Ovary (tissue), 9 donors: ENCODE results near the gene MTHFD1L. TPM values are rescaled to one million over a fixed set of nuclear protein-coding genes. Genes with fewer than 3 reads are reported as not detected.

Source experiments
- DNase-seq, 5 donors: peaks; one replicate each; pipeline ENCODE4 v3.0.0-alpha.2; 2019 to 2020
- H3K27ac ChIP-seq, 2 donors: fragments of 200-600 bp; one replicate each; pipeline versions ENCODE4 v1.5.1 to v1.8.0; 2019 to 2022
- H3K27me3 ChIP-seq: fragments of 200-600 bp; one replicate; pipeline ENCODE4 v1.8.0; 2022
- H3K36me3 ChIP-seq: fragments of 200-600 bp; sonication (generic); one replicate; pipeline ENCODE4 v1.5.1; 2019
- H3K4me1 ChIP-seq: one replicate; pipeline ENCODE4 v1.8.1; 2013; ENCODE audit warnings: mild to moderate bottlenecking, moderate library complexity; ENCODE audit not compliant: insufficient read depth
- H3K4me3 ChIP-seq: fragments of 200-600 bp; sonication (generic); one replicate; pipeline ENCODE4 v1.5.1; 2017
- H3K9me3 ChIP-seq, 2 donors: fragments of 200-600 bp in 1 of 2; sonication (generic) in 1 of 2; one replicate each; pipeline versions ENCODE4 v1.5.1 to v1.8.1; 2013 to 2019; ENCODE audit warnings: mild to moderate bottlenecking in 1 of 2, moderate library complexity in 1 of 2
- CTCF ChIP-seq, 3 donors: fragments of 450-650 bp in 2 of 3; fragments of 200-600 bp in 1 of 3; IDR thresholded peaks; one replicate each; pipeline versions ENCODE4 v1.5.1 to v1.8.0; 2016 to 2022; ENCODE audit warnings: antibody characterized with exemption in 3 of 3, mild to moderate bottlenecking in 1 of 3
- EP300 ChIP-seq: sonication (generic); formaldehyde crosslinking; IDR thresholded peaks from one replicate; pipeline ENCODE4 v1.6.1; 2017; ENCODE audit warnings: antibody characterized with exemption
- POLR2A ChIP-seq: fragments of 450-650 bp; IDR thresholded peaks from one replicate; pipeline ENCODE4 v1.6.1; 2017; ENCODE audit warnings: antibody characterized with exemption, mild to moderate bottlenecking, moderate library complexity
- WGBS, 3 donors: extraction: QIAGEN DNeasy Blood & Tissue Kit in 1 of 3; methylation state at CpG; one replicate each; pipeline versions ENCODE4 v1.1.5 to v1.1.7; 2013 to 2017; 5-methylcytosine and 5-hydroxymethylcytosine counted together
- intact Hi-C, 4 donors: fragments of 100-400 bp; cut with DNase I; formaldehyde crosslinking; loops; one replicate each; pipeline versions ENCODE4 v1.11.0 to v1.15.1; 2022 to 2023
- polyA plus RNA-seq, 2 donors: library from polyadenylated mRNA; stranded (reverse); fragments of 200-250 nt in 1 of 2; fragments of 350-450 nt in 1 of 2; fragmentation: Illumina TruSeq in 1 of 2; extraction: RNeasy Lipid Tissue Mini Kit (QIAGEN cat#74804) in 1 of 2; gene quantifications; one replicate each; pipeline ENCODE4 v1.2.3, GENCODE V29; 2013 to 2014
- total RNA-seq, 7 donors: library from RNA; depleted of rRNA in 2 of 7; stranded (reverse); fragments of >200 nt in 2 of 7; fragmentation: NEBNext Ultra II Directional in 3 of 7; extraction: Animal tissue kit (Norgen Biotek cat#: 25700) in 3 of 7; gene quantifications; one replicate each; pipeline versions ENCODE4 v1.1.0 to v1.2.4, GENCODE V29; 2016 to 2023
- donor health status: DM: no; HTN: no; CAD: no; lungs with moderate emphysema.
- donor health status: DM: no; HTN: no; CAD: no.
- donor health status: Bipolar disorder and iron deficiency.
- donor health status: DM: yes; HTN: yes; CAD: no.
- donor health status: DM: no; HTN: no; CAD: no.
- donor health status: DM: yes; HTN: yes; CAD: no.

MTHFD1L gene
- total and polyA plus RNA-seq, 9 donors = 13.0 to 91.1 (median 23.6) TPM

DNA sequence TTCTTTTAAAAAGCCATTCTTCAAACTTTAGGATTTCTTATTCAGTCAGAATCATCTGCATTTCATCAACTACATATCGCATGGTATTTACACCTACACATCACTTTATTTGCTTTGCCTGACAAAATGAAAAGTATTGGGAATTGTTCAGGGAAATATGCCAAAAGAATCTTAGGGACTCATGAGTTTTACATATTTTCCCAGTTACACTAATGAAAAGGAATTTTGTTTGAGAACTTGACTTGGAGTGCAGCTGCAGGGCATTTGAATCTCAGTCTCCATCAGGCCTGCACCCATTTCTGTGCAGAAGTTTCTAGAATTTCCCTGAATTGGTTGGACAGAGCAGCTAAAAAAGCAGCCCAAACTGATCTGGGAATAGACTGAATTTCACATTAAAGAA is 65.3 kb downstream of the MTHFD1L start:
- WGBS, 3 donors = 8 to 29% (median 28%) methylated on average over 1 of the region's 1 CpG
- H3K4me3 ChIP-seq = no peak overlapping the region
- intact Hi-C loops = no loop called here

GRCh38 chr6:150931405-150931804 is 65.9 kb downstream of the MTHFD1L start:
- no peaks in the 10 kb centered on the region for H3K36me3 ChIP-seq
- H3K4me1 ChIP-seq = peaks cover 10% of the 10 kb centered on the region
- no peak for DNase-seq
- no peaks in the 10 kb centered on the region for H3K9me3 ChIP-seq
- 28 to 45% (median 33%) methylated on average over 1 of the region's 1 CpG for WGBS, 3 donors
- intact Hi-C loops = no loop called here
- TF ChIP-seq EP300 (no peak), CTCF (IDR thresholded peaks at IDR 0.05) (no peak), POLR2A (no peak)
- no peak overlapping the region for H3K4me3 ChIP-seq
- H3K27ac ChIP-seq = no peak overlapping the region
- no peaks in the 10 kb centered on the region for H3K27me3 ChIP-seq

More for the DNA sequence above, 65.3 kb downstream of the MTHFD1L start:
- Histone ChIP-seq H3K9me3 (no peaks in the 10 kb centered on the region), H3K4me1 (peaks cover 13% of the 10 kb centered on the region), H3K27ac (no peak overlapping the region), H3K36me3 (no peaks in the 10 kb centered on the region), H3K27me3 (no peaks in the 10 kb centered on the region)
- no peak for DNase-seq
- TF ChIP-seq CTCF (IDR thresholded peaks at IDR 0.05) (no peak), POLR2A (no peak), EP300 (no peak)

DNA sequence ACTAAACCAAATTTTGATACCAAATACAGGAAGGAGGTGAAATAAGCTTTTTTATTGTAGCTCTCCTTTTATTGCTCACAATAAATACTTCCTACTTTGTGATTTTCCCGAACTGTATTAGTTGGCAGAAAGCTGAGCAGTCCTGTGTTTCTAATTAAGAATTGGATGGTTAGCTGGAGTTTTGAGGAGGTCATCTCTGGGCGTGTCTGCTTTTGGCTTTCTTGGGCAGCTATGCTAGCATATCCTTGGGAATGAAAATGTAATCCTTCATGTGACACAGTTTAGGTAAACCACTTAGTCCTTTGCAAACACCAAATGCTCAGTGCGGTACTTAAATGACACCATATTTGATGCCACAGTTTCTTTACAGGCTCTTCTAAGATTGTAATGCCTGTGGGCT is 67.5 kb downstream of the MTHFD1L start:
- Histone ChIP-seq H3K27me3 (no peaks in the 10 kb centered on the region), H3K9me3 (no peaks in the 10 kb centered on the region), H3K4me1 (peaks cover 8% of the 10 kb centered on the region), H3K27ac (no peak overlapping the region), H3K36me3 (no peaks in the 10 kb centered on the region), H3K4me3 (no peak overlapping the region)
- WGBS, 3 donors = 30 to 38% (median 32%) methylated on average over 3 of the region's 3 CpGs
- TF ChIP-seq CTCF (IDR thresholded peaks at IDR 0.05) (no peak), EP300 (no peak), POLR2A (no peak)
- DNase-seq = peak in 1 of 5 donors; percentile 4
- intact Hi-C loops = no loop called here

- no peak overlapping the region for H3K27ac ChIP-seq
- intact Hi-C loops = no loop called here
- no peaks in the 10 kb centered on the region for H3K9me3 ChIP-seq
- H3K4me1 ChIP-seq = peaks cover 3% of the 10 kb centered on the region
- H3K36me3 ChIP-seq = no peaks in the 10 kb centered on the region
- WGBS, 3 donors = 95 to 98% (median 98%) methylated on average over 4 of the region's 4 CpGs
- no peak for DNase-seq
- no peak overlapping the region for H3K4me3 ChIP-seq
- TF ChIP-seq EP300 (no peak), CTCF (IDR thresholded peaks at IDR 0.05) (no peak), POLR2A (no peak)
- H3K27me3 ChIP-seq = no peaks in the 10 kb centered on the region
Observed at GRCh38 chr6:150934380-150934779, 68.9 kb downstream of the MTHFD1L start.
